K562 (cell line): Measurements from ENCODE around the gene RHOF. TPM values are rescaled to one million over a fixed set of nuclear protein-coding genes. Genes with fewer than 3 reads are reported as not detected.

ENCODE experiments used
- CEBPB ChIP-seq: fragments of 450-650 bp; IDR thresholded peaks from 2 replicates; pipeline ENCODE4 v1.6.1; 2016; ENCODE audit warnings: missing genetic modification characterization, missing compliant biosample characterization
- CHCHD3 ChIP-seq: fragments of 250-450 bp; sonication (Bioruptor Pico); IDR thresholded peaks from 2 replicates; pipeline ENCODE4 v2.1.2; 2022; ENCODE audit warnings: mild to moderate bottlenecking
- FOXP1 ChIP-seq: sonication (generic); formaldehyde crosslinking; IDR thresholded peaks from 2 replicates; pipeline ENCODE4 v1.8.0; 2022; ENCODE audit warnings: mild to moderate bottlenecking, missing genetic modification reagents
- KLF6 ChIP-seq: fragments of 250-450 bp; sonication (Bioruptor Pico); IDR thresholded peaks from 2 replicates; pipeline ENCODE4 v1.4.0; 2020; ENCODE audit warnings: mild to moderate bottlenecking, moderate library complexity, borderline replicate concordance
- LARP7 ChIP-seq: fragments of 450-650 bp; IDR thresholded peaks from 2 replicates; pipeline ENCODE4 v1.6.1; 2016
- MITF ChIP-seq: IDR thresholded peaks from 2 replicates; pipeline ENCODE4 v1.6.1; 2014; ENCODE audit warnings: antibody characterized with exemption
- NCOR1 ChIP-seq: fragments of 450-650 bp; IDR thresholded peaks from 2 replicates; pipeline ENCODE4 v1.6.1; 2016; ENCODE audit warnings: mild to moderate bottlenecking, moderate library complexity
- PHTF2 ChIP-seq: fragments of 250-450 bp; sonication (Bioruptor Pico); IDR thresholded peaks from 2 replicates; pipeline ENCODE4 v1.5.0; 2021; ENCODE audit warnings: mild to moderate bottlenecking
- REST ChIP-seq, 2 experiments: fragments of 450-650 bp; formaldehyde crosslinking in 1 of 2; IDR thresholded peaks; 2 replicates each; pipeline versions ENCODE4 v1.4.0 to v1.6.1; 2014 to 2020; ENCODE audit warnings: mild to moderate bottlenecking in 2 of 2, borderline replicate concordance in 1 of 2, low read depth in 1 of 2
- SETDB1 ChIP-seq: IDR thresholded peaks from one replicate; pipeline ENCODE4 v1.6.1; 2012; ENCODE audit warnings: low read length, control low read depth, inconsistent platforms
- ZBTB34 ChIP-seq: fragments of 250-450 bp; sonication (Bioruptor Pico); IDR thresholded peaks from 2 replicates; pipeline ENCODE4 v1.8.0; 2021; ENCODE audit warnings: mild to moderate bottlenecking, moderate library complexity
- ZNF316 ChIP-seq: fragments of 450-650 bp; IDR thresholded peaks from 2 replicates; pipeline ENCODE4 v1.6.1; 2016
- ZNF592 ChIP-seq: fragments of 450-650 bp; IDR thresholded peaks from 2 replicates; pipeline ENCODE4 v1.6.1; 2017; ENCODE audit warnings: antibody characterized with exemption, mild to moderate bottlenecking
- ZNF79 ChIP-seq: fragments of 250-450 bp; sonication (Bioruptor Pico); IDR thresholded peaks from 2 replicates; pipeline ENCODE4 v1.4.0; 2020; ENCODE audit warnings: low read depth, mild to moderate bottlenecking, moderate library complexity
- polyA plus RNA-seq, 8 experiments: library from polyadenylated mRNA; depleted of rRNA in 4 of 8; stranded (reverse) in 5 of 8; unstranded in 3 of 8; fragments of >200 nt; fragmentation: Nextera tagmentation in 2 of 8; fragmentation: Illumina TruSeq in 1 of 8; extraction: Ambion mirVana in 2 of 8; extraction: Trizol in 1 of 8; gene quantifications; 2 replicates each; pipeline versions ENCODE4 v1.2.1 to v1.2.3, GENCODE V29; 2011 to 2014; ENCODE audit warnings: inconsistent platforms in 1 of 8, missing spikeins in 1 of 8
- total RNA-seq, 7 experiments: library from RNA; depleted of rRNA in 6 of 7; stranded (reverse); fragments of >200 nt in 6 of 7; fragmentation: Illumina TruSeq in 2 of 7; extraction: Trizol in 2 of 7; gene quantifications; 2 replicates each; pipeline versions ENCODE4 v1.2.1 to v1.2.3, GENCODE V29; 2011 to 2021; ENCODE audit warnings: low replicate concordance in 1 of 7

The RHOF gene
- total and polyA plus RNA-seq, 9 of the 15 experiments (the other 6 are each of a cell fraction or from before 2014, with no cell fraction given), result 0.13 to 10.1 (median 4.0) TPM

- TF ChIP-seq REST (IDR thresholded peaks at IDR 0.05; ENCODE audit: borderline replicate concordance), result no peak; the same call in 1 of the 2 replicates
- TF ChIP-seq REST (CRISPR knock-in tag; IDR thresholded peaks at IDR 0.05; ENCODE audit: low read depth), result no peak
- TF ChIP-seq PHTF2 (CRISPR knock-in tag), result no peak
- TF ChIP-seq ZBTB34, result no peak
- no peak for TF ChIP-seq ZNF79 (CRISPR knock-in tag)
- no peak for TF ChIP-seq MITF
- no peak for TF ChIP-seq SETDB1
- no peak for TF ChIP-seq CHCHD3
- TF ChIP-seq NCOR1, result no peak
- TF ChIP-seq LARP7, result no peak
- TF ChIP-seq KLF6 (CRISPR knock-in tag), result no peak
- TF ChIP-seq ZNF592, result no peak
- no peak for TF ChIP-seq CEBPB
- TF ChIP-seq FOXP1 (CRISPR knock-in tag), result 0 out of 2 replicates have a peak, but pooled peaks have one; percentile 61
- no peak for TF ChIP-seq ZNF316
Observed at GRCh38 chr12:121812320-121812871, 18.9 kb upstream of the RHOF start (continued).
